Islet of Langerhans (tissue), 1 donor: ENCODE data around the gene CYBB.
"Not testable (repeated sequence)": the region's sequence is repeated elsewhere in the genome, so short reads cannot be mapped to it uniquely, and the experiment has no call there.

Experiments
- FAIRE-seq: peaks from one replicate; lab custom pipeline; 2011; peaks lifted over from hg19 to GRCh38; lab: Jason Lieb, UNC

Gene CYBB

GRCh38 chrX:37779857-37780256 is at the start of gene CYBB:
TSS of gene CYBB (plus strand) at chrX:37780059. CDS start at chrX:37780078, 19 bp downstream.
- no peak for FAIRE-seq

DNA sequence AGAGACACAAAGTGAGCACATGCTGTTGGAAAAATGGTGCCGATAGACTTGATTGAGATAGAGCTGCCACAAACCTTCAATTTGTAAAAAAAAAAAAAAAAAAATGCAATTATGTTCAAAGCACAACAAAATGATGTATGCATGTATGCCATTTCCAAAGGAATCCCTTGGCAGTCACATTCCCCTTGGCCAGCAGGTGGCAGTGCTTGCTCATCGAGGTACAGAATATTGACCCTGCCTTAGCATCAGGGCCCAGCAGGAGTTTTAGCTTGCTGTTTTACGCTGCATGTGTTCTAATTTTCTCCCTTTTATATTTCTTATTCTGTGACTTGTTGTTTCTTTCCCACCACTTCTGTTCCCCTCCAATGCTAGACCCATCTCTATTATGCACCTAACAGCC is 34.5 kb upstream of the CYBB start:
- FAIRE-seq: peak; percentile 98

DNA sequence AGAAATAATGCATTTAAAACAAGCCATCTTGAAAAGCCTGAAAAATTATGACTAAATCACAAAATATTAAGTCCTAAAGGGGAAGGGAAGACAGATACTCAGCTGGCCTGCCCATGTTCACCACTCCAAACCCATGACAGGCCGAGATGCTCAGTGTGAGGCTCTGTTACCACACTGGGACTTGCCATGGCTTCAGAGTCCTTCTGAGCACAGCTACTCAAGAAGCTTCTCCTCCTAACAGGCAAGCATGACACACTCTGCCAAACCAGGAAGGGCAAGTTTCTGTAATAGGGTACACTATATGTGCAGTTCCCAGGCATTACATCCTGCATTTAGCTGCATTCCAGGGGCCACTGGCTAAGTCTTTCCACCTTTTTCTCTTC is 34.0 kb upstream of the CYBB start:
- FAIRE-seq: no peak

GRCh38 chrX:37746218-37746941 is 33.5 kb upstream of the CYBB start:
- no peak for FAIRE-seq

DNA sequence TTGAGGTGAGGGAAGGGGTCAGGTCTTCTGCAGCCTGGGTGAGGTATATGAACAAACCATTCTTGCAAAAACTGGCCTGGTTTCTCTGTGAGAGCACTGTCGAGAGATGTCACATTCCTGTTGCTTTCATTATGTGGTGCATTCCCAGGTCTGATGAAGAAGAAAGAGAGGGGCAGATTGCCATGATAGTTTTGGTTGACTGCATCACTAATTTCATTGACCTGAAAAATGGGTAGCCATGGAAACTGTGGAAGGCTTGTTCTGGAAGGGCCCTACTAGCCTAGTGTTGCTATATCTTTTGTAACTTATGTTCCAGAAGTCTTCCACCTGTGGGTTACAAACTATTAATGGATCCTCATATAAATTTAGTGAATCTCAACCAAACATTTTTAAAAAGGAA is 32.9 kb upstream of the CYBB start:
- FAIRE-seq: no peak

- FAIRE-seq: no peak
Measured at GRCh38 chrX:37752281-37752680, 27.6 kb upstream of the CYBB start.

GRCh38 chrX:37752936-37753335 is 26.9 kb upstream of the CYBB start:
- FAIRE-seq: no peak

GRCh38 chrX:37753384-37753783 is 26.5 kb upstream of the CYBB start:
- no peak for FAIRE-seq

GRCh38 chrX:37754516-37754915 is 25.3 kb upstream of the CYBB start:
- FAIRE-seq: no peak

DNA sequence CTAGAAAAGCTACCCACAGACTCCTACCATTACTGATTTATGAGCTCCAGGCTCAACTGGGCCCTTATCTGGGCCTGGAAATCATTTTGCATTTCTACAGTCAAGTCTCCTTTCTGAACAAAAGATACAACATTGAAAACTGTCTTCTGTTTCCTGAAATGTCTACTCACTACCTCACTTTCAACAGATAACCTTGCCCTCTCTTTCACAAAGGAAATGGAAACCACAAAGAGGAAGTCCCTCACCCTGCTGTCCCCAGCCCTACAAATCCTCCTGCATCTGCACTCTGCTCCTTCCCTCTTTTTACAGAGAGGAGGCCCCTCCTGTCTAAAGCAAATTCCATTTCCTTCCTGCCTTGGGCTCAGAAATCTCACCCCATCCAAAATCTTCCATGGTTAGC is 24.8 kb upstream of the CYBB start:
- no peak for FAIRE-seq

DNA sequence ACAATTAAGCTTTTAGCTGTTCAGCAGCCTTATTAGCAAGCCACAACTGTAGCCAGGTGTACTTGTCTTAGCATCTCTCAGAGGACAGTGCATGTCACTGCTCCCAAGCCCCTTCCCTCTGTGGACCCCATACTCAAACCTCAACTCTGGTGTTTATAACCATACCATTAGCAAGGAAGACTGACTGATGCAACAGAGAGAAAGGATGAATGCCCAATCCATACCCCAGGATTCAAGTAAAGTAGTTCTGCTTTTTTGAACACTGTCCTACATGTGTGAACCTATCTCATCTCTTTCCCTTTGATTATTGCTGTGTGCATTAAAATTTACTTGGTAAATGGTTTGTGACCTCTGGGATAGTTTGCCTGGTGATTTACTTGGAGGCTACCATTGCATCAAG is 22.8 kb upstream of the CYBB start:
- FAIRE-seq: no peak

- FAIRE-seq: no peak
Measured at GRCh38 chrX:37759351-37759750, 20.5 kb upstream of the CYBB start.

DNA sequence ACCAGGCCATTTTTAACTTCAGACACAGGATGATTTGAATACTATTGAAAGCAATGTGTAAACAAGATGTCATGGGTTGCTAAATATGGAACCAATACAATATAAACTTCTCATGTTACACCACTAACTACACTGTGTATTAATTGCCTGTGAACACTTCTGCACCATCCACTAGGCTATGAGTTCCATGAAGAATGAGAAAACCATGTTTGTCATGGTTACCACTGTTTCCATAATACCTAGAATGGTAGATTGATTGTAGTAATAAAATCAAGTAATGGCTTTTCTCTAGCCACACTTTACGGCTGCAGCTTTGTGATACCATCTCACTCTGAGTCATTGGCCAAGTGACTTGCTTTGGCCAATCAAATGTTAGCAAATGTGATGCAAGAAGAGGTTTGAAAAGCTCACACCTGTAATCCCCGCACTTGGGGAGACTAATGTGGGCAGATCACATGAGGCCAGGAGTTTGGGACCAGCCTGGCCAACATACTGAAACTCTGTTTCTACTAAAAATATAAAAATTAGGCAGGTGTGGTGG is 19.9 kb upstream of the CYBB start:
- FAIRE-seq: no peak

DNA sequence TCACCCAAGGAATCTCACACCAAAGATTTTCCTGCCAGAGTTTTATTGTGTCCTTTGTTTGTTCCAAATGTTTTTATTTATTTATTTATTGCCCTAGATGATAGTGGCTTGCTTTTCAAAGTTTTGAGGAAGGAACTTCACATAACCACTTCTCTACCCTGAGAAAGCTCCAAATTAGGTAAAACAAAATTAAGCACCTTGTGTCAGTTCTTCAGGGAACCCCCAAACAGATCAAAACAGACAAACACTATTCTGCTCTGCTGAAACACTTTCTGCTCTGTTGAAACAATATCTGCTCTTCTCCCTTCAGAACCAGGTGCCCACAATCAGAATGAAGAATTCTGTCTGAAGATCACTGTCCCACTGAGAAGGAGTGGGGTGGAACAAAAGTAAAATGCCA is 16.5 kb upstream of the CYBB start:
- no peak for FAIRE-seq

- FAIRE-seq: no peak
Measured at GRCh38 chrX:37765507-37765906, 14.4 kb upstream of the CYBB start.

DNA sequence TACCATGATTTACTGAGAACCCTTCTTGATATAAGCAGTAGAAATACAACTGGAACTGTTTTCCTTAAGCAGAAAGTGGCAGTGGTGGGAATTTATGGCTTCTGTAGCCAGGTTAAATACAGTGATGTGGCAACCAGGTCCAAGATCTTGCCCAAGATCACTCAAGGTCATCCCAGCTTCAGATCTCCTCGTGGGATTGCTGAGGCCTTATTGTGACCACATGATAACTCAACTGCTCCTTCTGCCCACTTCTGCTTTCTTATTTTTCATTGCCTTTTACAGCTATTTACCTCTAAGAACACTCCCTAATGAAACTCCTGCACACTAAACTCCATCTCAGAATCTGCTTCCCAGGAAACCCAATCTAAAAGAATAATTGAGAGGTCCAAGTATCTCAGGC is 12.4 kb upstream of the CYBB start:
- no peak for FAIRE-seq

GRCh38 chrX:37768866-37769265 is 11.0 kb upstream of the CYBB start:
- not testable (repeated sequence) for FAIRE-seq

- no peak for FAIRE-seq
Measured at GRCh38 chrX:37776283-37776986, 3.4 kb upstream of the CYBB start.

DNA sequence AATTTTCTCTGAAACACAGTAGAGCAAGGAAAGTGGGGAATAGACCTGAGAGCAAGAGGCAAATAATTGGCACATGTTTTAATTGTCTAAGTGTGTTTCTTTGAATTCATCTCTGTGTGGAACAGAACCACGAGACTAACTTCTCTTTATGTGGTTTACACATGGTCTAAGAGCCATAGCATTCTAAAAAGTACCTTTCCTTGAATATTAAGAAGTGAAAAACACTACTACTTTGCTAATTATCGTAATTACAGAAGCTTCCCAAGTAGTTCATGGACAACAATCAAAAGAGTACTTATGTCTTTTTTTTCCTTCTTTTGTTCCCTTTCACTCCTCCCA is 2.9 kb upstream of the CYBB start:
- no peak for FAIRE-seq

DNA sequence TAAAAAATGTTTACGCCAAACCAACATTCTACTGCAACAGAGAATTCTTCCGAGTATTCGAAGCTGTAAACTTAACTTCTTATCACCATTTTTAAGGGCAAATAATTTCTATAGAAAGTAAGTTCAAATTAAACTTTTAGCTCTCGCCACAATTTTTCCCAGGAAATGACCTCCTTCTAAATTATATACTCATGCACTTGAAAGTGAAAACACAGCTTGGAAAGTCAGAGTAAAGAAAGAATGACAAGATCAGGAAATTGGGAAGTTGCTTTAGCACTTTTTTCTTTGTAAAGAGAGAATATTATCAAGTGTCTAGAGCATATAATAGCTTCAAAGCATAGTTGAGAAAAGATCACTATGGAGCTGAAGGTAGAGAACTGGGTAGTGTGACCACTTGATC is 1.2 kb downstream of the CYBB start:
- FAIRE-seq: no peak

DNA sequence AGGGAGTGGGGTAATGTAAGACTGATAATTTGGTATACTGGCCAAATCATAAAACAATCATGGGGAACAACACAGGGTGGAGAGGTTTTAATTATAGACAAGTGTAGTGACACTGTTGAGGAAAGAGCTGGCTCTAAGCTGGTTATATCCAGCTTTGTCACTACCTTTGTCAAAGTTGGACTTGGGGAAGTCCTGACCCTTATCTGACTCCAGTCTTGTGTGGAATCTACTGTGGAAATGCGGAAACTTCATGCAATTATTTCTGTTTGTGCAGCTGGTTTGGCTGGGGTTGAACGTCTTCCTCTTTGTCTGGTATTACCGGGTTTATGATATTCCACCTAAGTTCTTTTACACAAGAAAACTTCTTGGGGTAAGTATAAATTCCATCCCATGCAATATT is 2.0 kb downstream of the CYBB start:
- no peak for FAIRE-seq

DNA sequence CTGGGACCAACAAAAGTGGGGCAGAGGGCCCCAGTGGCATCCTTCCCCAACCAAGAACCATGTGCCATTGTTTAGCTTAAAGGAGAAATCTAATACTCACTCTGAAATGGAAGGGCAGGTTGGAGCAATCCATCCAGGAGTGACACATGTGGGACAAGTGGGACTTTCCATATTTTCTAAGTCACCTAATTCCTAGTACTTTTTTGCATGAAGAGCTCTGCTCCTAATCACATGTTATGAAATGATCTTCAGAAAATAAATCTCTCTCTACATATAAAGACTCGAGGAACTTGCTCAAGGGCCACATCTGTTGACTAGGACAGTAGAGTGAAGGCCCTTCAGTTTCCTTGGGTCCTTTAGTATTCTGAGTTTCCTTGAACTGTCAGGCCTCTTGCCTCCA is 2.5 kb downstream of the CYBB start:
- FAIRE-seq: no peak

DNA sequence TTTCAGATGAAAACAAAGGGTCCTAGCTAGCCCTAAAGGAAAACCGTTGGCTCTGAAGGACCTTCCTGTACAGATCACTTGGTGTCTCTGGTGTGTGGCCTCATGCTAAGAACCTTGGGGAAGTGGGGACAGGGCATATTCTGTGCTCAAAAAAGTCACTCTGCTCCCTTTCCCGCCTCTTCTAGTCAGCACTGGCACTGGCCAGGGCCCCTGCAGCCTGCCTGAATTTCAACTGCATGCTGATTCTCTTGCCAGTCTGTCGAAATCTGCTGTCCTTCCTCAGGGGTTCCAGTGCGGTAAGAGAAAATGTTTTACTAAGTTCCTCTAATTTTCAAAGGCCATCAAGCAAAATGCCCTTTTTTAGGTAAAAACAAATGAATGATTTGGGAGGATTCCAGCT is 3.4 kb downstream of the CYBB start:
- FAIRE-seq: no peak

DNA sequence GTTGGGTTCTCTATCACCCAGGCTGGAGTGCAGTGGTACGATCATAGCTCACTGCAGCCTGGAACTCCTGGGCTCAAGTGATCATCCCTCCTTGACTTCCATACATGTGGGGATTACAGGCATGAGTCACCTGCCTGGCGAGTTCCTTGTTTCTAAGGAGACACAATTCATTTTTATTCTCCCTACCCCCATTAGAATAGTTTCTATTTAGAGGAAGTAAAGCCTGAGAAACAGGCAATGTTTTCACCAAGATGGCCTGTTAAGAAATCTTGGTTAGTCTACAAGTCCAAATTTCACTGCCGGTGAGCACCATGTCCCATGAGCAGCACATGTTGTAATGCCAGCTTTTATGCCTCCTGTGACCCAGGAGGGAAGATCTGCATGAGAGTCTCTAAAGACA is 5.7 kb downstream of the CYBB start:
- no peak for FAIRE-seq
